NCI-H1694 treated with DMSO at 0.1 percent for 48 hours (cell line): Measurements from ENCODE around the gene SOST.

Experiments used
- DNase-seq: peaks from one replicate; lab custom pipeline; 2025; lab: John Stamatoyannopoulos, UW

The SOST gene

DNA sequence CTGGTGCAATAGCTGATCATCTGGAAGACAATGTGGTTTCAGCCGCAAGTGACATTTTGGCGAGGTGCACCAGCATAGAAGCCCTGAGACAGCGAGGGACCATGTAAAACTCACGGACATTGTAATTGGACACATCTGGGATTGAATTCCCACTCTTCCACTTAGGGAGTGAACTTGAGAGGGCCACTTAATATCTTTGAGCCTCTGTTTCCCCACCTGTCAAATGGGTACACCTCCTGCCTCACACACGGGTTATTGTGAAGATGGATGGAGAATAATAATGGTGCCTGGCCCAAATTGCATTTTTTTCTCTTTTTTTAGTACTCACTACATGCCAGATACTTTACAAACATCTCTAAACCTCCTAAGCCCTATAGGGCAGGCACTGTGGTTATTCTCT lies 51.4 kb downstream of the SOST start:
- DNase-seq = no peak

DNA sequence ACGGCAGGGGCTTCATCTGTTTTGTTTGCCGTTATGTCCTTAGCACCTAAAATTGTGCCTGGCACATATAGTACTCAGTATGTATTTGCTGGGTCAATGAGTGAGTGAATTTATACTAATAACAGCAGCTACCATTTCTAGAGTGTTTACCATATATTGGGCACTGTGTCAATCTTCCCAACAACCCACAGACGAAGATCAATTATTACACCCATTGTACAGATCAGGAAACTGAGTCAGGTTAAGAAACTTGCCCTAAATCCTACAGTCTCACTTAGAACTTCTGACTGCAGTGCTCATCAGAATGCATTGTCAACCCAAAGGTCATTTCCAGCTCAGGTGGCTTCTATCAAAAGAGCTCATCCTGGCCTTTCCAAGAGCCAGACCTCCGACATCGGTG lies 52.4 kb downstream of the SOST start:
- no peak for DNase-seq
